CD4-positive, CD25-positive, alpha-beta regulatory T cell (primary cell): ENCODE measurements around the gene OMG. TPM values are rescaled to one million over a fixed set of nuclear protein-coding genes. Genes with fewer than 3 reads are reported as not detected.
"Not testable (repeated sequence)": the region's sequence is repeated elsewhere in the genome, so short reads cannot be mapped to it uniquely, and the experiment has no call there.

Experiments
- ATAC-seq, 2 donors: fragments of 150-1000 bp; cut with Tn5 transposase; one replicate each; pipeline ENCODE4 v1.10.0; 2021; ENCODE audit warnings: low read depth in 2 of 2, moderate number of reproducible peaks in 2 of 2, moderate library complexity in 1 of 2
- DNase-seq, 3 donors: peaks; one replicate each; pipeline versions ENCODE4 v3.0.0 to v3.0.0-alpha.2; 2012 to 2022; ENCODE audit warnings: mixed read lengths in 1 of 3
- H3K27ac ChIP-seq: one replicate; pipeline ENCODE4 v1.7.0; 2013; ENCODE audit warnings: mild to moderate bottlenecking, low read length; ENCODE audit not compliant: insufficient read depth, poor library complexity, severe bottlenecking
- H3K27me3 ChIP-seq: one replicate; pipeline ENCODE4 v1.7.0; 2013; ENCODE audit warnings: low read length; ENCODE audit not compliant: control insufficient read depth, insufficient read depth
- H3K36me3 ChIP-seq: one replicate; pipeline ENCODE4 v1.7.0; 2013; ENCODE audit warnings: mild to moderate bottlenecking, low read length, moderate library complexity; ENCODE audit not compliant: control insufficient read depth, insufficient read depth
- H3K4me1 ChIP-seq: 2 replicates; pipeline ENCODE4 v1.7.0; 2013; ENCODE audit warnings: mild to moderate bottlenecking, low read length; ENCODE audit not compliant: insufficient read depth, control insufficient read depth, poor library complexity, severe bottlenecking
- H3K4me3 ChIP-seq: one replicate; pipeline ENCODE4 v1.7.0; 2013; ENCODE audit warnings: low read depth, mild to moderate bottlenecking, low read length, moderate library complexity
- H3K9me3 ChIP-seq, 2 experiments: 1 replicate in 1 of 2; 2 replicates in 1 of 2; pipeline ENCODE4 v1.7.0; 2013; ENCODE audit warnings: low read length in 2 of 2, mild to moderate bottlenecking in 1 of 2, moderate library complexity in 1 of 2; ENCODE audit not compliant: control insufficient read depth in 2 of 2
- H3K27ac Mint-ChIP-seq, 3 donors: one replicate each; pipeline ENCODE4 v1.8.0; 2020 to 2022; ENCODE audit warnings: mild to moderate bottlenecking in 3 of 3, mixed read lengths in 3 of 3, moderate library complexity in 2 of 3
- H3K27me3 Mint-ChIP-seq: one replicate; pipeline ENCODE4 v1.8.0; 2022; ENCODE audit warnings: mild to moderate bottlenecking, mixed read lengths
- H3K36me3 Mint-ChIP-seq: one replicate; pipeline ENCODE4 v1.8.0; 2020; ENCODE audit warnings: mixed read lengths
- H3K4me1 Mint-ChIP-seq, 4 donors: one replicate each; pipeline ENCODE4 v1.8.0; 2020 to 2022; ENCODE audit warnings: mixed read lengths in 4 of 4, mild to moderate bottlenecking in 1 of 4
- H3K4me3 Mint-ChIP-seq, 4 donors: one replicate each; pipeline ENCODE4 v1.8.0; 2020 to 2022; ENCODE audit warnings: mild to moderate bottlenecking in 4 of 4, mixed read lengths in 4 of 4, moderate library complexity in 3 of 4
- H3K9me3 Mint-ChIP-seq, 7 donors: one replicate each; pipeline ENCODE4 v1.8.0; 2020 to 2022; ENCODE audit warnings: mixed read lengths in 7 of 7, mild to moderate bottlenecking in 3 of 7, moderate library complexity in 2 of 7
- polyA plus RNA-seq, 4 donors: library from polyadenylated mRNA; unstranded; fragments of 300-500 nt; fragmentation: Illumina TruSeq; gene quantifications; one replicate each; pipeline ENCODE4 v1.2.3, GENCODE V29; 2021
- total RNA-seq: library from RNA; stranded (reverse); gene quantifications from one replicate; pipeline ENCODE4 v1.2.3, GENCODE V29; 2022

The OMG gene
- total and polyA plus RNA-seq, 5 donors from 2014 or later, result 0.15 to 1.3 (median 0.33) TPM; not detected in 2

GRCh38 chr17:31273516-31273915 lies 23.5 kb downstream of the OMG start:
- Histone ChIP-seq H3K36me3 (peaks cover 3% of the 10 kb centered on the region), H3K4me3 (no peak overlapping the region), H3K27me3 (no peaks in the 10 kb centered on the region), H3K27ac (no peak overlapping the region), H3K9me3 (no peaks in the 10 kb centered on the region), H3K4me1 (no peaks in the 10 kb centered on the region)
- DNase-seq (no peak), ATAC-seq (no peak)
- Mint-ChIP-seq H3K9me3 (no peaks in the 10 kb centered on the region), H3K27me3 (no peaks in the 10 kb centered on the region), H3K36me3 (peaks cover 29% of the 10 kb centered on the region), H3K27ac (no peak overlapping the region), H3K4me3 (no peak overlapping the region), H3K4me1 (peaks cover 0 to 5% (median 1%) of the 10 kb centered on the region in 4 donors)

DNA sequence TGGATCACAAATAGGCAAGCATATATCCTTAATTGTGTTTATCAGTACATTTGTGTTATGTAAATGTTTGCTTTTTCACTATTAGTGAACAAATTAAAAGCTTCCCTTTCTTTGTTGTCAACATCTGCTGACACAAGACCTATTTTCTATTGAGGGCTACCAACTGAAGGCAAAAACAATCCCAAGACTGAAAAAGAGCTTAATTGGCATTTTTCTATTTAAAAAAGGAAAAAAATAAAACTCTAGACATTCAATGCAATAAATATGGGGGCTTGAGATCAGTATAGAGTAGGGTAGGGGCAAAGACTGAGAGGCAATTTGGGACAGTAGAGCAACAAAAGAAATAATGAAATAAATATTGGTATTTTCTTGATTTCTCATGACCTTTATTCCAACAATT lies 24.2 kb downstream of the OMG start:
- Mint-ChIP-seq H3K27ac (no peak overlapping the region), H3K4me3 (no peak overlapping the region), H3K4me1 (peaks cover 0 to 3% (median 1%) of the 10 kb centered on the region in 4 donors), H3K36me3 (peaks cover 29% of the 10 kb centered on the region), H3K9me3 (no peaks in the 10 kb centered on the region), H3K27me3 (no peaks in the 10 kb centered on the region)
- Histone ChIP-seq H3K4me1 (no peaks in the 10 kb centered on the region), H3K4me3 (no peak overlapping the region), H3K27me3 (no peaks in the 10 kb centered on the region), H3K27ac (no peak overlapping the region), H3K9me3 (no peaks in the 10 kb centered on the region), H3K36me3 (peaks cover 3% of the 10 kb centered on the region)
- no peak for DNase-seq
- no peak for ATAC-seq

- H3K4me1 Mint-ChIP-seq, result peaks cover 0 to 2% (median 0%) of the 10 kb centered on the region in 4 donors
- DNase-seq (no peak), ATAC-seq (no peak)
- H3K27me3 Mint-ChIP-seq, result no peaks in the 10 kb centered on the region
- no peaks in the 10 kb centered on the region for H3K4me1 ChIP-seq
- H3K4me3 ChIP-seq, result no peak overlapping the region
- H3K36me3 ChIP-seq, result peaks cover 3% of the 10 kb centered on the region
- H3K27ac Mint-ChIP-seq, result no peak overlapping the region
- no peak overlapping the region for H3K27ac ChIP-seq
- H3K27me3 ChIP-seq, result no peaks in the 10 kb centered on the region
- H3K9me3 Mint-ChIP-seq, result no peaks in the 10 kb centered on the region
- H3K4me3 Mint-ChIP-seq, result no peak overlapping the region
- no peaks in the 10 kb centered on the region for H3K9me3 ChIP-seq
- H3K36me3 Mint-ChIP-seq, result peaks cover 34% of the 10 kb centered on the region
Observed at GRCh38 chr17:31272236-31272635, 24.8 kb downstream of the OMG start.

GRCh38 chr17:31269578-31269983 lies 27.5 kb downstream of the OMG start:
- H3K27me3 ChIP-seq, result no peaks in the 10 kb centered on the region
- peaks cover 0 to 6% (median 4%) of the 10 kb centered on the region in 4 donors for H3K4me1 Mint-ChIP-seq
- no peaks in the 10 kb centered on the region for H3K27me3 Mint-ChIP-seq
- no peak overlapping the region for H3K27ac Mint-ChIP-seq
- no peaks in the 10 kb centered on the region for H3K9me3 Mint-ChIP-seq
- H3K9me3 ChIP-seq, result no peaks in the 10 kb centered on the region
- no peak overlapping the region for H3K27ac ChIP-seq
- H3K4me3 Mint-ChIP-seq, result no peak overlapping the region
- DNase-seq (no peak), ATAC-seq (no peak)
- peaks cover 31% of the 10 kb centered on the region for H3K36me3 Mint-ChIP-seq
- H3K4me1 ChIP-seq, result no peaks in the 10 kb centered on the region
- peaks cover 3% of the 10 kb centered on the region for H3K36me3 ChIP-seq
- H3K4me3 ChIP-seq, result no peak overlapping the region

DNA sequence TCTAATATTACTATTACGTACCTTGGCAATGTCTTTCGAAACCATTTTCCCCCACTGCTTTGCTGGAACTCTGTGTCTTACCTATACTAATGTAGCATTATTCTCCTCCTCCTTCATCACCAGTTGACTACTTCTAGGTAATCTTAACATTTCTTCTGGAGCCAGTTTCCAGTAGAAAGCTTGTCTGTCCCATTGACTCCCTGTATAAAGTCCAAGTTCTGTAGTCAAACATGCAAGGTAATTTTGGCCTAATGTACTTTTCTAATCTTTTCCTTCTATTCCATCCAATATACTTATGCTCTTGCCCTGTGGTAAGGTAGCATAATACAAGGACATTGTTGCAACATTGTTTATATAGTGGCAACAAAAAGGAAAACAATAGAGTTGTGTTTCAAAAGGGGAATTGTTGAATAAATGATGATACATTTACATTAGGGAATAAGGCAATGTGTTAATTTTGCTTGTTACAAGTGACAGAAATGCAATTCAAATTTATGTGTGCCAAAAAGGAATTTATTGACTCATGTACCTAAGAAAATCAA lies 27.9 kb downstream of the OMG start:
- Histone ChIP-seq H3K4me1 (no peaks in the 10 kb centered on the region), H3K9me3 (no peaks in the 10 kb centered on the region), H3K27me3 (no peaks in the 10 kb centered on the region), H3K36me3 (peaks cover 3% of the 10 kb centered on the region), H3K27ac (no peak overlapping the region), H3K4me3 (no peak overlapping the region)
- H3K36me3 Mint-ChIP-seq, result peaks cover 28% of the 10 kb centered on the region
- H3K9me3 Mint-ChIP-seq, result no peaks in the 10 kb centered on the region
- no peak overlapping the region for H3K4me3 Mint-ChIP-seq
- peaks cover 0 to 6% (median 4%) of the 10 kb centered on the region in 4 donors for H3K4me1 Mint-ChIP-seq
- no peak for DNase-seq
- H3K27me3 Mint-ChIP-seq, result no peaks in the 10 kb centered on the region
- ATAC-seq, result no peak
- H3K27ac Mint-ChIP-seq, result no peak overlapping the region

- H3K9me3 ChIP-seq, result no peaks in the 10 kb centered on the region
- H3K27me3 ChIP-seq, result no peaks in the 10 kb centered on the region
- peak in 2 of 3 donors; percentile 12 to 26 for DNase-seq
- no peaks in the 10 kb centered on the region for H3K9me3 Mint-ChIP-seq
- H3K27ac ChIP-seq, result no peak overlapping the region
- peaks cover 0 to 6% (median 4%) of the 10 kb centered on the region in 4 donors for H3K4me1 Mint-ChIP-seq
- no peak overlapping the region for H3K4me3 ChIP-seq
- no peaks in the 10 kb centered on the region for H3K27me3 Mint-ChIP-seq
- H3K36me3 ChIP-seq, result peaks cover 3% of the 10 kb centered on the region
- no peaks in the 10 kb centered on the region for H3K4me1 ChIP-seq
- ATAC-seq, result no peak
- peaks cover 20% of the 10 kb centered on the region for H3K36me3 Mint-ChIP-seq
- peak overlapping the region in 1 of 3 donors; percentile 20 for H3K27ac Mint-ChIP-seq
- H3K4me3 Mint-ChIP-seq, result no peak overlapping the region
Observed at GRCh38 chr17:31266042-31266441, 31.0 kb downstream of the OMG start.

- H3K4me3 ChIP-seq, H3K9me3 ChIP-seq, H3K27me3 ChIP-seq, H3K9me3 Mint-ChIP-seq, H3K27ac Mint-ChIP-seq, ATAC-seq, DNase-seq, H3K4me3 Mint-ChIP-seq, H3K36me3 ChIP-seq, H3K4me1 Mint-ChIP-seq, H3K27ac ChIP-seq, H3K4me1 ChIP-seq, H3K27me3 Mint-ChIP-seq: not testable (repeated sequence)
- H3K36me3 Mint-ChIP-seq, result peaks cover 11% of the 10 kb centered on the region
Observed at GRCh38 chr17:31262923-31263322, 34.1 kb downstream of the OMG start.

DNA sequence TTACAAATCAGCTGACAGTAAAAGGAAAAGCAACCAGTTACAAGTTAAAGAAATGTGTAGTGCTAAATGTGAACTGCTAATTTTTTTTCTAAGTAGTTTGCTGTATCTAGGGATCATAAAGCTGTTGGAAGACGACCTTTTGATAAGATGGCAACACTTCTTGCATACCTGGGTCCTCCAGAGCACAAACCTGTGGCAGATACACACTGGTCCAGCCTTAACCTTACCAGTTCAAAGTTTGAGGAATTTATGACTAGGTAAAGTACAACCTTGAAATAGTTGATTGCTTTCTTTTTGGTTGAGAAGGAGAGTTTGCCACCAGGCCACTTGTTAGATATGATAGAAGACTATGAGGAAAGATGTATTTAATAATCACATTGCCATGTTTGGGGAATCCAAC lies 35.4 kb downstream of the OMG start:
- H3K27me3 Mint-ChIP-seq, result no peaks in the 10 kb centered on the region
- H3K9me3 Mint-ChIP-seq, result no peaks in the 10 kb centered on the region
- Histone ChIP-seq H3K27ac (no peak overlapping the region), H3K9me3 (no peaks in the 10 kb centered on the region), H3K27me3 (no peaks in the 10 kb centered on the region), H3K4me3 (no peak overlapping the region), H3K4me1 (no peaks in the 10 kb centered on the region), H3K36me3 (no peaks in the 10 kb centered on the region)
- DNase-seq (no peak), ATAC-seq (no peak)
- no peak overlapping the region for H3K27ac Mint-ChIP-seq
- H3K4me3 Mint-ChIP-seq, result no peak overlapping the region
- peaks cover 4 to 6% (median 4%) of the 10 kb centered on the region in 4 donors for H3K4me1 Mint-ChIP-seq
- peaks cover 3% of the 10 kb centered on the region for H3K36me3 Mint-ChIP-seq
